Hypothalamus (tissue), 51 donors: ENCODE measurements around the gene RBFOX2.
A peak's percentile ranks its signal among the peaks of the same experiment; 100 is the strongest.
"Not testable (repeated sequence)": the region's sequence is repeated elsewhere in the genome, so short reads cannot be mapped to it uniquely, and the experiment has no call there.

ENCODE experiments used
- DNase-seq, 51 donors: peaks; one replicate each; lab custom pipeline; 2025; lab: John Stamatoyannopoulos, UW

The RBFOX2 gene

GRCh38 chr22:36048911-36049677 is 20.5 kb upstream of the RBFOX2 start:
- no peak for DNase-seq

DNA sequence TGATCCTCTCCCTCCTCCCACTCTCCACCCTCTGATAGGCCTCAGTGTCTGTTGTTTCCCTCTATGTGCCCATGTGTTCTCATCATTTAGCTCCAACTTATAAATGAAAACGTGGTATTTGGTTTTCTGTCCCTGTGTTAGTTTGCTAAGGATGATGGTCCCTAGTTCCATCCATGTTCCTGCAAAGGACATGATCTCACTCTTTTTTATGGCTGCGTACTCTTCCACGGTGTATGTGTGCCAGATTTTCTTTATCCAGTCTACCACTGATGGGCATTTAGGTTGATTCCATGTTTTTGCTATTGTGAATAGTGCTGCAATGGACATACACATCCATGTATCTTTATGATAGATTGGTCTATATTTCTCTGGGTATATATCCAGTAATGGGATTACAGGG is 15.9 kb upstream of the RBFOX2 start:
- DNase-seq: not testable (repeated sequence)

DNA sequence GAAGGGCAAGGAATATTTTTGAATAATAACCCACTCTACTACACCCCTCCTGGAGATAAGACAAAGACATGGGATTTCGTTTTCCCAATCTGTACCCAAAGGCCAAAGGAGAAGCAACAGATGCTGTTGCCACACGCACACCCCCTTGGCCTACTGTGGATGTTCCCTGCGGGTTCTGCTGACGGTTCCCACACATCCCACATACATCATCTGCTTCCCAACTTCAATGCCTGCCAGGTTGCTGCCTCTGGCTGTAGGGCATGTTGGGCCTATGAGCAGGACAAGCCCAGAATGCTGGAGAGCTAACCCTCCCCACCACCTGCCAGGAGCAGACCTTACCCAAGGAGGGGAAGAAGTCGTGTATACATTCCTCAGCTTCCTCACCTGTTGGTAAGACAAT is 13.6 kb upstream of the RBFOX2 start:
- no peak for DNase-seq

DNA sequence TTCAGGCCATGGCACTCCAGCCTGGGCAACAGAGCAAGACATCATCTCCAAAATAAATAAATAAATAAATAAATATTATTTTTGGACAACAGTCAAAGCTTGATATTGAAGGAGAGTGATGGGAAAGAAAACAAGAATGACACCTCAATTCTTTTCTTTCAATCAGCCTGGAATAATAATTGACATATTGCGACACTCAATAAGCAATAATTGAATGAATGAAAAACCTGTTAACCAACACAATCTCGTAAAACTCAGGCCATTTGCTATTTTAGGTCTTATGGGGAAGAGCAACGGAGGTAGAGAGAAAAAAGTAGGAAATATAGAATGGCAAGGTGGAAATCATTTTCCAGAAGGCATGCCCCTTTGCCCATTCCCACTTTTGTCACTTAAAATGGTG is 10.5 kb upstream of the RBFOX2 start:
- DNase-seq: no peak

GRCh38 chr22:36037102-36037758 is 8.6 kb upstream of the RBFOX2 start:
- DNase-seq: no peak

GRCh38 chr22:36036167-36036624 is 7.6 kb upstream of the RBFOX2 start:
- no peak for DNase-seq

GRCh38 chr22:36032611-36033010 is 4.0 kb upstream of the RBFOX2 start:
- no peak for DNase-seq

DNA sequence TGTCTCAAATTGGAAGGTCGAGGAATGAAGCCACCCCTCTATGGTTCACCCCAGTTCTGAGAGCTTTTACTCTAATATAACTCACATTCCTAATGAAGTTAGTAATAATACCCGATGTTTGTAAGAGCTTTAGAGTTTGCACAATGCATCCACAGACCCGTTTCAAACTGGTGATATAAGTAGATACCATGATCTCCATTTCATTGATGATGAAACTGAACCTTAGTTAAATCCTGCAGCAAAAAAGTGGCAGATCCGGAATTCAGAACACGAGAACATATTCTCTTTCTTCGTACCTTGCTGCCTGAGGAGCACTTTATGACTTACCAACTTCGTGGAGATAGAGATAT is 757 bp upstream of the RBFOX2 start:
- no peak for DNase-seq

GRCh38 chr22:36027935-36028645 is 534 bp downstream of the RBFOX2 start:
- peak in 31 of 51 donors; percentile 21 to 82 (median 56) for DNase-seq

GRCh38 chr22:36027579-36027934 is 1.1 kb downstream of the RBFOX2 start:
- DNase-seq: peak in 18 of 51 donors; percentile 6 to 68 (median 30)

DNA sequence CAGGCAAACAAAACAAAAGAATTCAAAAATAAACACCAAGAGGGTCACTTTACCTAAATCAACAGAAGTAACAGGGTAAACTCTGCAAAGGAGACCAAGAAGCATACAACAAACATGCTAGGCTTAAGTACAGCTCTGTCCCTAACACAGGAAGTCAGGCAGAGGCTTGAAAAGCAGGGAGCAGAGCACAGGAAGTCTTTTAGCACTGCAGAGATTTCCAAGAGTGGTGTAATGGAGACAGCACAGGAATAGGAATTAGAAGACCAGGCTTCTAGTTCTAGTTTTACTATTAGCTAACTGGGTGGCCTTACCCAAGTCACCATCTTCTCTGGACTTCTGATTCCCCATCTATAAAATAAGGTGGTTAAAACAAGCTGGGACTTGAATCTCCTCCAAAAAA is 1.9 kb downstream of the RBFOX2 start:
- peak in 3 of 51 donors; percentile 2 to 13 (median 3) for DNase-seq

- no peak for DNase-seq
These were observed 5.9 kb downstream of the RBFOX2 start for GRCh38 chr22:36022697-36023096.

GRCh38 chr22:36022162-36022561 is 6.5 kb downstream of the RBFOX2 start:
- no peak for DNase-seq

DNA sequence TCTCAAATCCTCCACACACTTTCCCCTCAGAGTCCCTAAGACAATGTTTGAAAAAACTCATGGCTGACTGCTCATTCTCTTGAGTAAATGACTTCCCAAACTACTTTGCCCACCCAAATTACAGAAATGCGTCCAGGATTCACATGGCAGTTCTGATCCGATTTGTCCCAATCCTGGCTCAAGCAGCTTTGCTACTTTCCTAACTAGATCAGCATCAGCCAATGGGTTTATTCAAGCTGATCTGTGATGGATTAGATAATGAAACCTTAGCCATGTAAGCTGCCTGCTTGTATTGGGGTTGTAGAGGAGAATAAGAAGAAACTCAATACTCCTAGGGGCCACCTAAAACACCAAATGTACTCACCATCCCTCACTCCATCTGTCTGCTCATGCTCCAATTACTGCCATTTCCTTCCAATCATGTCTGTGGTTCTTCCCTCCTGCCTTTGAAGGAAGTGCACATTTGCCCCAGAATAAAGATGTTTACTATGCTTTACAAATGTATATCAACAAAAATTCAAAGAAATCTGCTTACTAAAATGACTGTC is 6.9 kb downstream of the RBFOX2 start:
- DNase-seq: no peak

- DNase-seq: not testable (repeated sequence)
These were observed 7.8 kb downstream of the RBFOX2 start for GRCh38 chr22:36020865-36021264.

GRCh38 chr22:36017651-36018091 is 11.0 kb downstream of the RBFOX2 start:
- DNase-seq: no peak

GRCh38 chr22:36016684-36017083 is 11.9 kb downstream of the RBFOX2 start:
- no peak for DNase-seq

DNA sequence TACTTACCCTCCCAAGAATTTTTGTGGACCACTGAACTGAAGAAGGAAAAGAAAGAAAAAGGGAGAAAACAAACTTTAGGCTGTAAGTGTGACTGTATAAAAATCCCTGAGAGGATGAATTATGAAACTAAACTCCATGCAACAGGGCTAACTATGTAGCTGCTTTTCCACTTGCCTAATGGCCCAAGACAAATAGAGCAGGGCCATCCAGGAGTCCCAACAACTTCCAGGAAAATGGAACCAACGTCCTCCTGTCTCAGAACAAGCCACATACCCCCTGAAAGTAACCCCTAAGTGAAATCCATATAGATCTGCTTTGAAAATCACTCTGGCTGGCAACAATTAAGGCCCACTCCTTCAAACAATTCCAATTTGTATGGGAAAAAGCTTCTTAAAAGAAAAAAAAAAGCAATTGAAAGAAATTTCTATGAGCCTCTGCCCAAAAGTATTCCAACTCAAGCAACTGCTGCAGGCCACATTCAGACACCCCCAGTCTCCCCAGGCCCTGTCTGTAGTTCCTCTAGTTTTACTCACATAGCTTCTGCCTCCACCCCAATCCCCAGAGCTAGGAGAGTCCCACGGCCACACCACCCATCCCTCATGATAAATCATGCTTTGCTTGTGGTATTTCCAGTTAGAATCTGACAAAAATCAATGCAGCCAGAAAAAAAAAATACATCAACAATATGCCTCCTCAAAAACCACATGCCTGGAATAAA is 12.7 kb downstream of the RBFOX2 start:
- no peak for DNase-seq

DNA sequence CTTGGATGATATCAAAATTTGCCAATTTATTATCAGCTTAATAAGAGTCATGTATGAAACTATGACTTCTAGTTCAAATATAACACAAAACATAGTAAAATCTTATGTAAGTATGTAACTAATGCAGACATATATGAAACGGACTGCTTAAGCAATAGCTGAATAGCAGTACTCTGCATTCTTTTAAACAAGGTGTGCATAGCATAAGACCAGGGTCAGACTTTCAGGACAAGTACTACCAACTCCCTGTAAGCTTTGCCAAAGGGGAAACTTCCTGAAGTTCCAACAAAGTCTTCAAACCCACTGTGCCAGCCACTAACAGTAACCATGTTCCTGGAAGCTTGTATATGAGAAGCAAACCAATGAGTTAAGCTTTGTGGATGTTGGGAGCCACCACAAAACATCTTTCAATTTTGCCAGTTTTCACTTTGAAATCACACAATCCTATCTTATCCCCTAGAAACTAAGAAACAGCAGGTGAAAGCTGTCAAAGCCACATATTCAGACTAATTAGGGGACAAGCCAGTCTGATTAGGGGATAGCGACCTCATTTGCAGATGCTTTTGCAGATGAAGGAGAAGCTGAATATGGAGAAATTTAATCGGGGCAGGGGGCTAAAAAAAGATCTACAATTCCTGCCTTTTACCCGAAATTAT is 13.3 kb downstream of the RBFOX2 start:
- DNase-seq: no peak

GRCh38 chr22:36014546-36015074 is 14.0 kb downstream of the RBFOX2 start:
- DNase-seq: no peak
